HG03045 (cell line): Measurements from ENCODE around the gene ASCC3.
"Not testable (repeated sequence)": the region's sequence is repeated elsewhere in the genome, so short reads cannot be mapped to it uniquely, and the experiment has no call there.

ENCODE experiments used
- ATAC-seq: cut with Tn5 transposase; IDR thresholded peaks from one replicate; pipeline ENCODE4 v1.9.1; 2021; ENCODE audit warnings: mild to moderate bottlenecking, moderate library complexity; ENCODE audit not compliant: unreplicated experiment

Gene ASCC3

GRCh38 chr6:100664274-100665040, 216.7 kb downstream of the ASCC3 start:
- peak; percentile 39 for ATAC-seq

- ATAC-seq: no peak
Measured at GRCh38 chr6:100663219-100663863, 217.8 kb downstream of the ASCC3 start.

GRCh38 chr6:100662264-100662663, 218.9 kb downstream of the ASCC3 start:
- no peak for ATAC-seq

GRCh38 chr6:100658486-100658885, 222.6 kb downstream of the ASCC3 start:
- no peak for ATAC-seq

- ATAC-seq: no peak
Measured at GRCh38 chr6:100657678-100658330, 223.3 kb downstream of the ASCC3 start.

- ATAC-seq: not testable (repeated sequence)
Measured at GRCh38 chr6:100641147-100641546, 240.0 kb downstream of the ASCC3 start.

GRCh38 chr6:100633096-100633777, 247.9 kb downstream of the ASCC3 start:
- ATAC-seq: no peak

- ATAC-seq: no peak
Measured at GRCh38 chr6:100630536-100630935, 250.6 kb downstream of the ASCC3 start.

GRCh38 chr6:100627911-100628758, 253.0 kb downstream of the ASCC3 start:
- no peak for ATAC-seq

GRCh38 chr6:100626721-100627120, 254.4 kb downstream of the ASCC3 start:
- no peak for ATAC-seq

- ATAC-seq: no peak
Measured at GRCh38 chr6:100622907-100623692, 258.0 kb downstream of the ASCC3 start.

- ATAC-seq: no peak
Measured at GRCh38 chr6:100620085-100620840, 260.9 kb downstream of the ASCC3 start.

- no peak for ATAC-seq
Measured at GRCh38 chr6:100618351-100618671, 262.8 kb downstream of the ASCC3 start.

GRCh38 chr6:100617633-100618350, 263.3 kb downstream of the ASCC3 start:
- ATAC-seq: peak; percentile 68

GRCh38 chr6:100614933-100615332, 266.2 kb downstream of the ASCC3 start:
- no peak for ATAC-seq

GRCh38 chr6:100614386-100614785, 266.7 kb downstream of the ASCC3 start:
- ATAC-seq: no peak

GRCh38 chr6:100613656-100614055, 267.5 kb downstream of the ASCC3 start:
- no peak for ATAC-seq

GRCh38 chr6:100612094-100612493, 269.0 kb downstream of the ASCC3 start:
- ATAC-seq: no peak
